Measurements from ENCODE around the gene DOCK4. TPM values are rescaled to one million over a fixed set of nuclear protein-coding genes. Genes with fewer than 3 reads are reported as not detected.

DOCK4 gene
- total RNA-seq, 1 donor from 2014 or later, result 51.2 TPM

- ATAC-seq (no peak), DNase-seq (ENCODE audit: low spot score) (no peak)
- intact Hi-C loops (cut with DNase I), result no loop called here
These were observed 417.7 kb downstream of the DOCK4 start for GRCh38 chr7:111788286-111789047.

- DNase-seq (ENCODE audit: low spot score) (no peak), ATAC-seq (no peak)
- intact Hi-C loops (cut with DNase I), result no loop called here
These were observed 418.5 kb downstream of the DOCK4 start for GRCh38 chr7:111787741-111788140.

DNA sequence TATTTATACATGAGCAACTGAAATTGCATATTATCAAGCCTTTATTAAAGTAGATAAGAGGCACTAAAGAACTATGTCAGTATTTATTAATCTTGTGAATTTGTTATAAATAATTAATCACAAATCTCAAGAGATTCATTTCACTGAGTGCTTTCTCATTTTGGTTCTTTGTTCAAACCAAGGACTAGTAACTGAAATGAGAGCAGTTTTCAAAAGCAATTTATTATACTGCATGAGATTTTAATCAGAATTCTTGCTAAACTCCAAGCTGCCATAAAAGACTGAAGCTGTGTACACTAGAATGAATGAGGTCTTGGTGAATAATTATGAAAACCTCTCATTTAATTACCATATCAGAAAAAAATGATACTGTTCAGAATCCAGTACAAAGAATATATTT is 419.1 kb downstream of the DOCK4 start:
- intact Hi-C loops (cut with DNase I), result no loop called here
- no peak for DNase-seq (ENCODE audit: low spot score)
- no peak for ATAC-seq

DNA sequence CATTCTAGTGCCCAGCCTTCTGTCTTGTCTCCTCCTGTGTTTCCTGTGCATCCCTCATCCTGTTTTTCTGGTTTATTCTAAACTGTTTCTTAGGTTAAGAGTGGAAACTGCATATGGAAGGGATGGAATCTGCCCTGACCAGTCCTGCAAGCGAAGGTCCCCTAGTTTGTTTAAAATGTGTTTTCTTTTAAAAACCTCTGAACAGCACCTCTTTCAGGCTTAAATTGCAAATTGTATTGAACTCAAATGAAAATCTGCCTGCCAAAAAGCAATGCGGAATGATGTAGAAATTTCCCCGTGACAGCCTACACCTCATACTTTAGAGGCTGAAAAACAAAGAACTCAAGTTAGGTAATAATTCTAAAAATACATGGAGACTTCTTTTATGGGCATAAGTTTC is 421.1 kb downstream of the DOCK4 start:
- DNase-seq (ENCODE audit: low spot score), result no peak
- intact Hi-C loops (cut with DNase I), result no loop called here
- ATAC-seq, result no peak

DNA sequence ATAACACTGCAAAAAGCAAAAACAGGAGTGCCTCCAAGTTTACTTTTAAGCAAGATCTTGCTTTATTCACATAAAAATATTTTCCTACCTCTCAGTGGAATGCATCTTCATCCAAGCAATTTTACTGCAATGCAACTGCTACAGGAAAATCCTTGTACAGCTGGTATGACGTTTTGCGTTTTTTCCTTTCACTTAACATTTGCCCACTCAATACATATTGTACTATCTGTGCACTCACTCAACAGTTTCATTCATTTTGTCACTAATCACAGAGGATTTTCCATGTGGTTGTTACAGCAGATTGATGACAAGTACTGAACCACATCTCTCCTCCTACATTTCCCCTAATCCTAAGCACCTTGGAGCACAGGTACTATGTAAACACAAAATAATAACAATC is 421.9 kb downstream of the DOCK4 start:
- intact Hi-C loops (cut with DNase I), result no loop called here
- DNase-seq (ENCODE audit: low spot score), result no peak
- ATAC-seq, result no peak

GRCh38 chr7:111783854-111784253 is 422.3 kb downstream of the DOCK4 start:
- ATAC-seq (no peak), DNase-seq (ENCODE audit: low spot score) (no peak)
- intact Hi-C loops (cut with DNase I), result no loop called here

DNA sequence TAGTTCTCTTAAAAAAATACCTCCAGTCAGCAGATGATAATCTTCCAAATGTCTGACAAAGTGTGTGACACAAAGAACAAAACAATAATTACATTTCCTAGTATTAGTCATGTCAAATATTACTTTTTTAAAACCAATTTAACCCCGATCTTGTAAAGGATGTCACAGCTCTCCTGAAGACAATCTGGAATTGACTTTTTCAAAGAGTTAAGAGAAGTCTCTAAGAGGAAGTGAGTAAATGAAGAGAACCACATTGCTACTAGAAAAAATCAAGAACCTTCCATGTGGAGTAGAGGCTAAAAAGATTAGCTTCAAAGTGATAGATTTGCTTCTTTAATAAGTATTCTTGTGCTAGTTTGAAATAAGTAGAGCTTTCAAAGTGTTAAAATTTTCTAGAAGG is 425.7 kb downstream of the DOCK4 start:
- no peak for DNase-seq (ENCODE audit: low spot score)
- no peak for ATAC-seq
- intact Hi-C loops (cut with DNase I), result no loop called here

GRCh38 chr7:111775206-111775605 is 431.0 kb downstream of the DOCK4 start:
- DNase-seq (ENCODE audit: low spot score), result no peak
- intact Hi-C loops (cut with DNase I), result no loop called here
- no peak for ATAC-seq

DNA sequence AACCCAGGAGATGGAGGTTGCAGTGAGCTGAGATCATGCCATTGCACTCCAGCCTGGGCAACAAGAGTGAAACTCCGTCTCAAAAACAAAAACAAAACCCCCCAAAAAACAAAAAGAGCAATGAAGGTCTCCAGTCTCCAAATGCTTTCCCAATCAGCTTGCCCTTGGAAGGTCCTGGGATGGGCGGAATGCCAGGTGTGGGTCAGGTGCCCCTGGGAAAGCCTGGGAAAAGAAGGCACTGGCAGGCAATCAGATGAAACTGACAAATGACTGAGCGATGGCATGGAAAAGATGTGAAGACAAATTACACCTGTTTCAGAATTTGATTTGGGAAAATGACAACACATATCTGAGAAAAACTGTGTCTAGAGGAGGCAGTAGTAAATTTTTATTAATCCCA is 433.5 kb downstream of the DOCK4 start:
- DNase-seq (ENCODE audit: low spot score) (no peak), ATAC-seq (no peak)
- intact Hi-C loops (cut with DNase I), result no loop called here

DNA sequence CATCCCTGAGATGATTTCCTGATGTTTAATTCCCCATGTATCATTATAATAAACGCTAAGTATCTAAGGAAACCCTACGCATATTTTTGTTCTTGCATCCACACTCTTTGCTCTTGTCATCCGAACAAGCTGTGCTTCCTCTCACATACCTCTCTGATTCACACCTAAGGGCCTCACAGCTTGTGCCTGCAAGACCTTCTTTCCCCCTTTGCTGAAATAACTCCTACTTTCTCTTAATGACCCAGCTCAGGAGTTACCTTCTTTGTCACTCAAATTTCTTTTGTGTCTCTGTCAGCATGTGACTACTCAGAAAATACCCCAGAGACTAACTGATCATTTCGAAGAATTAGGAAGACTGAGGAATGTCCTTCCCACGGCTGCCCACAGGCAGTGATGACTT is 434.6 kb downstream of the DOCK4 start:
- ATAC-seq (no peak), DNase-seq (ENCODE audit: low spot score) (no peak)
- intact Hi-C loops (cut with DNase I), result no loop called here

DNA sequence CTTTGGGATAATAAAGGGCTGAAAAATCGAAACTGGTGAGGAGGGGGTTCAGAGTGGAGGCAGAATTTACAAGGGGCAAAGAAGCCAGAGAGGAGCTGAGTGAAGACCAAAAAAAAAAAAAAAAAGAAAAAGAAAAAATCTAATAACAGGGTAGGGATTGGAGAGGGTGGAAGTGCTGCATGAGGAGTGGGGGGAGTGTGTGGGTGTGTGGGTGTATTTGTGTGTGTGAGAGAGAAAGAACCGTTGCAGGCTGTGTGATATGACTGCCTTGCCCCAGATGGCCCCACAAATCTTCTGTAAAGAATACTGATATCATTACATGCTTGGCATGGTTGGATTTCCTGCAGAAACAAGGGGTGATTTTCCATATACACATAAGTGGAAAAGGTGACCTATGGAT is 436.1 kb downstream of the DOCK4 start:
- DNase-seq (ENCODE audit: low spot score) (no peak), ATAC-seq (no peak)
- intact Hi-C loops (cut with DNase I), result no loop called here

DNA sequence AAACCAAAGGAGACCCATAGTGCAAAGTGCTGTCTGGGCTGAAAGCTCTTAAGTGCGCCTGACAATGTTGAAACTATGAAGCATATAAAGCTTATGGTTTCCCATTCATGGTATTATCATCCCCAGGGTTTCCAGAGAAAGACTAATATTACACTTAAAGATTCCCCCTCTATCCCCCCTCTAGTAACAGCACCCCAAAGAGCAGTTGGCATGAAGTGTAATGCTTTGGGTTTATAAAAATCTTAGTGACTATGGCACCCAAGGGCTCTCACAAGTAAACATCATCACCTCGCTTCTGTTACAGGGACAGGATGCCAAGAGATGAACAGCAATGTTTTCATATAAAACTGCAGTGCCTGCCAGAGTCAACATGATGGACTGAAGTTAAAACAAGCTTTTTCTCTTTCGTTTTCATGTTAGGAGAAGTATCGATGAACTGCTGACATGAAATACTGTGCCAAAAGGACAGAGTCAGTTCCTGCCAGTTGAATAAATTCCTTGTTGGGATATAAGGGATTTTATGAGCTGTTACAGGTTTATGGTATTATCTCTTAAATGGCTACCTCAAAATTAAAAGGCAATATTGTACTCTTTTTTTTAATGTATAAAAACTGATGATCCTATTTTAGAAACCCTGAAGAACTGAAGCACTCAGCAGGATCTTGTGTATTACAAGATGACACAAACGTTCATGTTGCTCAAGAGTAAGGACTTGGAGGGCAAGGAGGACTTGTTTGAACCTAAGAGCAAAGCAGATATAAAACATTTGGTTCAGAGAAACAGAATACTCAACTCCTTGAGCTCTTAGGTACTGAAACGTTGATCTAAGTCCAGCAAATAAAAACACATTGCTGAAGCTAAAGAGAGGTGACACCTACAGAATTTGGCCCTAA is 440.2 kb downstream of the DOCK4 start:
- DNase-seq (ENCODE audit: low spot score), result no peak
- ATAC-seq, result peak; percentile 83
- intact Hi-C loops (cut with DNase I), result no loop called here

DNA sequence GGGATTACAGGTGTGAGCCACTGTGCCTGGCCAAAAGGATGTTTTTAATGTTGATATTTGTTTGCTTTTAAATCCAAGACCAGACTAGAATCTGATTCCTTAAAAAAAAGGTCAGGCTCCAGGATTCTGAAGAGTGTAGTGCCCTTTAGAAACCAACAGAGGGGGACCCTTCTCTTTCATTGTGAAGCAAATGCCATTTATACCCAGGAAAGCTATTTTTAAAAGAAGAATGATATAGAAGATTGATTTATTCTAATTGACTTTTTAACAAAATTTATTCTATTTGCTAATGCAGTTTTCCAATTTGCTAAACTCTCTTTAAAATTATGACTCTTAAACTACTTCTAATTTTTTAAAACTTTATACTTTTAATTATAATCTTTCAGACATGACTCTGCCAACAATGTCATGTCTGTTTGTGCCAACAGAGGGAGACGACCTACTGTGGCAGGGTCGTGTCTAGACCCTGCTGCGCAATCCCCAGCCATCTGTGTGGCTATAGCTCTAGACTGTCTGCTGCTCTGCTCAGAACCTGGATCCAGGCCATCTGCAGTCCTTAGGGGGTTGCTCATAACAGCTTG is 442.9 kb downstream of the DOCK4 start:
- ATAC-seq, result peak; percentile 67
- intact Hi-C loops (cut with DNase I), result no loop called here
- DNase-seq (ENCODE audit: low spot score), result no peak

- intact Hi-C loops (cut with DNase I), result no loop called here
- DNase-seq (ENCODE audit: low spot score) (no peak), ATAC-seq (no peak)
These were observed 443.4 kb downstream of the DOCK4 start for GRCh38 chr7:111762799-111763198.

DNA sequence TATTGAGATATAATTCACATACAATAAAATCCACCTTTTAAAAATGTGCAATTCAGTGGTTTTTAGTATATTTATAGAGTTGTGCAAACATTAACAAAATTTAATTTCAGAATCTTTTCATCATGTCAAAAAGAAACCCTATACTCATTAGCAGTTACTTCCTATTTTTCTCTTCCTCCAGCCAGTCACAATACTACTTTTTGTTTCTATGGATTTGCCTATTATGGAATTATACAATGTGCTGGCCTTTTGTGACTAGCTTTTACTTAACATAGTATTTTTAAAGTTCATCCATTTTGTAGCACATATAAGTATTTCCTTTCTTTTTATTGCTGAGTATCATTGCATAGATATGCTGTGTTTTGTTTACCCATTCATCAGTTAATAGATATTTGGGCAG is 444.0 kb downstream of the DOCK4 start:
- intact Hi-C loops (cut with DNase I), result no loop called here
- DNase-seq (ENCODE audit: low spot score) (no peak), ATAC-seq (no peak)

GRCh38 chr7:111760043-111760442 is 446.2 kb downstream of the DOCK4 start:
- intact Hi-C loops (cut with DNase I), result no loop called here
- ATAC-seq (no peak), DNase-seq (ENCODE audit: low spot score) (no peak)

GRCh38 chr7:111758332-111758731 is 447.9 kb downstream of the DOCK4 start:
- ATAC-seq (no peak), DNase-seq (ENCODE audit: low spot score) (no peak)
- intact Hi-C loops (cut with DNase I), result no loop called here

- ATAC-seq (peak; percentile 94), DNase-seq (ENCODE audit: low spot score) (peak; percentile 82)
- intact Hi-C loops (cut with DNase I), result no loop called here
These were observed 449.5 kb downstream of the DOCK4 start for GRCh38 chr7:111756687-111757178.

DNA sequence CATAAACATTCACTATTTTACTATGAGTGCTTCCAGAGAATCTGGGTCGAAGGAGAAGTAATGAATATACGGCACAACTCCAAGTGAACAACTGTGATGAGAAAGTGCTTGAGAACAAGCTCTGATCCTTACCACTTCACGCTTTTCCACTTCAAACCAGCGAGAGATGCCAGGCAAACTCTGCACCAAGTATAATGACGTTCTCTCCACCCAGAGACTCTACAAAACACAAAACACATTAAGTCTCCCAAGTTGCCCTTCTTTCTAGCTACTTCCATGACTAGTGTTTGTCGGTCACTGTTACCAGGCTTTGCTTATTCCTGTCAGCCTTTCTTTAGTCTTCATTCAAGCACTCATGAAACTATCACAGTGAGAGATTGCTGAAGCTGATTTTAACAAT is 450.8 kb downstream of the DOCK4 start:
- intact Hi-C loops (cut with DNase I), result no loop called here
- DNase-seq (ENCODE audit: low spot score), result no peak
- ATAC-seq, result no peak

DNA sequence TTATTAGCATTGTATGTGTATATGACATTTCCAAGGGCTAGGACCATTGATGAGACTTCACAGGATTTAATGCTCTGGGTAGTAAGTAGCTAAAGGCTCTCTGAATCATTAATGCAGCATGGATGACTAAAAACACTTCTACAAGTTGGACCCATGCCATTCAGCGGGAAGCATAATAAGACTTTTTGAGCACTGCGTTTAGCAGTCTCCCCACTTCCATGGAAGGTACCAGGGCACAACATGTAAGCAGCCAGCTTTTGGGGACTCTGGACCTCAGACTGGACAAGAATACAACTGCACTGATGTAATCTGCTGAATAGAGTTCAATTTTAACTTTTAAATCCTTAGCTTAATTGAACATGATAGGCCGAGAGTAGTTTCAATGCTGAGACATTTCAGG is 452.2 kb downstream of the DOCK4 start:
- intact Hi-C loops (cut with DNase I), result no loop called here
- DNase-seq (ENCODE audit: low spot score) (no peak), ATAC-seq (no peak)

All from sciatic nerve (tissue), 2 donors.